ENCODE measurements around the gene MOK. TPM values are rescaled to one million over a fixed set of nuclear protein-coding genes. Genes with fewer than 3 reads are reported as not detected.

The MOK gene
- total RNA-seq, 1 donor from 2014 or later = 15.8 TPM

DNA sequence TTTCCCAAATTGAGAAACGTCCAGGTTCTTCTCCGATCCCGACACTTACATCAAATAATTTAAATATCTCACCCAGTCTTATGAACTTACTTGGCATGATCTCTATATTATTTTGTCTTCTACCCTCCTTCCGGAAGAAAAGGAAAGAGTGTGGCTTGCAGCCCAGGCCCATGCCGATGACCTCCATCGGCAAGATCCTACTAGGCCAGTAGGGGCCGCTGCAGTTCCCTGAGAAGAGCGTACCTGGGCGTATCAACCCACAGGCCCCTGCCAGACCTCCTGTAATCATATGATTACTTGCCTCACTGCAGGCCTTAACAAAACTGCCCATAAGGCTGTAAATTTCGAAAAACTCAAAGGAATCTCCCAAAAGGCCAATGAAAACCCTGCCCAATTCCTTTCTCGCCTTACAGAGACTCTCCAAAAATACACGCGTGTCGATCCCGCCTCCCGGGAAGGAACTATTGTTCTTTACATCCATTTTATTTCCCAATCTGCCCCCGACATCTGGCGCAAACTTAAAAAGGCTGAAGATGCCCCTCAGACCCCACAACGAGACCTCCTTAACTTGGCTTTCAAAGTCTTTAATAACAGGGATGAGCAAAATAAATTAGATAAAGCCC, 69.6 kb downstream of the MOK start:
- intact Hi-C loops (cut with DNase I) = no loop called here
- Histone ChIP-seq H3K27ac (no peak overlapping the region), H3K36me3 (peaks cover 18% of the 10 kb centered on the region), H3K27me3 (ENCODE audit: low read depth) (no peaks in the 10 kb centered on the region), H3K4me3 (no peak overlapping the region), H3K9me3 (no peaks in the 10 kb centered on the region), H3K4me1 (peaks cover 6% of the 10 kb centered on the region)
- ATAC-seq = peak; percentile 91 to 94
- TF ChIP-seq, protein P1, sequence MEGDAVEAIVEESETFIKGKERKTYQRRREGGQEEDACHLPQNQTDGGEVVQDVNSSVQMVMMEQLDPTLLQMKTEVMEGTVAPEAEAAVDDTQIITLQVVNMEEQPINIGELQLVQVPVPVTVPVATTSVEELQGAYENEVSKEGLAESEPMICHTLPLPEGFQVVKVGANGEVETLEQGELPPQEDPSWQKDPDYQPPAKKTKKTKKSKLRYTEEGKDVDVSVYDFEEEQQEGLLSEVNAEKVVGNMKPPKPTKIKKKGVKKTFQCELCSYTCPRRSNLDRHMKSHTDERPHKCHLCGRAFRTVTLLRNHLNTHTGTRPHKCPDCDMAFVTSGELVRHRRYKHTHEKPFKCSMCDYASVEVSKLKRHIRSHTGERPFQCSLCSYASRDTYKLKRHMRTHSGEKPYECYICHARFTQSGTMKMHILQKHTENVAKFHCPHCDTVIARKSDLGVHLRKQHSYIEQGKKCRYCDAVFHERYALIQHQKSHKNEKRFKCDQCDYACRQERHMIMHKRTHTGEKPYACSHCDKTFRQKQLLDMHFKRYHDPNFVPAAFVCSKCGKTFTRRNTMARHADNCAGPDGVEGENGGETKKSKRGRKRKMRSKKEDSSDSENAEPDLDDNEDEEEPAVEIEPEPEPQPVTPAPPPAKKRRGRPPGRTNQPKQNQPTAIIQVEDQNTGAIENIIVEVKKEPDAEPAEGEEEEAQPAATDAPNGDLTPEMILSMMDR (IDR thresholded peaks at IDR 0.05) = peak; percentile 87
- DNase-seq = peak; percentile 86

DNA sequence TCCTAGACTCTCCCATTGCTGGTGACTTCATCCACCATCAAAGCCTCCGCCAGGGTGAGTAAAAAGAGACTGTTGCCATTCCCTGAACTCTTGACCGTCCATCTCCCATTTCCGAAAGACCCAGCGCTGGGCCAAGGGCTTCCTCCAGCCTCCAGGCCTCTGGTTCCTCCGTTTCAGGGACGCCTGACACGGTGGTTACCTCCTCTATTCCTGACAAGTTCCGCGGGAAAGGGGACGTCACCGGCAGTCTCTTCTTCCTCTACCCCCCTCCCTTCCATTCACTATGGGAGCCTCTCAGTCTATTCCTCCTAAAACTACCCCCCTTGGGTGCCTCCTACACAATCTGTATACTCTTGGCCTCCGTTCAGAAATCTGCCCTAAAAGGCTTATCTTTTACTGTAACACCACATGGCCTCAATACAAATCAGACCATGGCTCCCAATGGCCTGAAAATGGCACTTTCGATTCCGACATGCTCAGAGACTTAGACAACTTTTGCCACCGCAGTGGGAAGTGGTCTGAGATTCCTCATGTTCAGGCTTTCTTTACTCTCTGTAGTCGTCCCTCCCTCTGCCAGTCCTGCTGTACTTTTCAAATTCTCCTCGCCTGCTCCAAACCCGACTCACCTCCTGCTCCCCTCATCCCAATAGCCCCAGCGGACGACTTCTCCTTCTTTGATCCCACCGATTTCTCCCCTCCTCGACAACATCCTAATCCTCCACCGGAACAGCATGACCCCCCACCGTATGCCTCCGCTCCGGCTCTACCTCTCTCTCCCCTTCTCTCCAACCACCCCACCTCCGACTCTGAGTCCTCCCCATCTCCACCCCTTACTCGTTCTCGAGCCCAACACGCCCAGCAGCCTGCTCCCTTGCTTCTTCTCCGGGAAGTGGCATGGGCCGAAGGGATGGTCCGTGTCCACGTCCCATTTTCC, 70.4 kb downstream of the MOK start:
- TF ChIP-seq, protein P1 (IDR thresholded peaks at IDR 0.05) = no peak
- Histone ChIP-seq H3K36me3 (peaks cover 18% of the 10 kb centered on the region), H3K9me3 (no peaks in the 10 kb centered on the region), H3K4me3 (no peak overlapping the region), H3K27ac (no peak overlapping the region), H3K27me3 (ENCODE audit: low read depth) (no peaks in the 10 kb centered on the region), H3K4me1 (peaks cover 6% of the 10 kb centered on the region)
- intact Hi-C loops (cut with DNase I) = no loop called here
- ATAC-seq (no peak), DNase-seq (no peak)

DNA sequence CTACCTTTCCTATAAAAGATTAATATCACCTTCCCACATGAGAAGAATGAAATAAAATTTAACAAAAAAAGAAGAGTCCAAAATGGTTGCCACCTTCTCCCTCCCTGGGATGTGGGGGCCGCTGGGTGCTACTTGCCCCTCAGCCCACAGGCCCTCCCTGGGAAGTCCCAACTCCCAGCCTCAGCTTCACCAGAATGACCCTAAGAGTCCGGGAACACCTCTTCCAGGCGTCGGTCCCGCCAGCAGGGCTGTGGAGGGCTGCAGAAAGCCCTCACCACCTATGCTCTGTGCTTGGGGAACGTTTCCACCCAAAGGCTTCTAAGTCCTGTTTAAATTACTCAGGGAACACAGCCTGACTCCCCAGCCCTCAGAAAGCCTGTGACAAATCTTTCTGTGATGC, 71.9 kb downstream of the MOK start:
- Histone ChIP-seq H3K27me3 (ENCODE audit: low read depth) (no peaks in the 10 kb centered on the region), H3K9me3 (no peaks in the 10 kb centered on the region), H3K4me3 (no peak overlapping the region), H3K36me3 (peaks cover 25% of the 10 kb centered on the region), H3K4me1 (peaks cover 6% of the 10 kb centered on the region), H3K27ac (no peak overlapping the region)
- ATAC-seq (no peak), DNase-seq (no peak)
- TF ChIP-seq, protein P1 (IDR thresholded peaks at IDR 0.05) = no peak
- intact Hi-C loops (cut with DNase I) = no loop called here

DNA sequence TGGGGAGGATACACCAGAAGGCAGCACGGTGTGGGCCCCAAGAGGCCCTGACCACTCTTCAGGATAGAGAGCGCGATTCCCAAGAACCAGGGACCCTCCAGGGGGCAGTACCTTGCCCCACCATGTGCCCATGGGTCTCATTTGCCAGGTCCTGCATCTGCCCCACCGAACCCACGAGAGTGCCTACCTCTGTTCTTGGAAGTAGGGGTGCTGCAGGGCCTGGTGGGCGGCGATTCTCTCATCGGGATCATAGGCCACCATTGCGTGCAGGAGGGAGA, 72.7 kb downstream of the MOK start:
- intact Hi-C loops (cut with DNase I) = no loop called here

DNA sequence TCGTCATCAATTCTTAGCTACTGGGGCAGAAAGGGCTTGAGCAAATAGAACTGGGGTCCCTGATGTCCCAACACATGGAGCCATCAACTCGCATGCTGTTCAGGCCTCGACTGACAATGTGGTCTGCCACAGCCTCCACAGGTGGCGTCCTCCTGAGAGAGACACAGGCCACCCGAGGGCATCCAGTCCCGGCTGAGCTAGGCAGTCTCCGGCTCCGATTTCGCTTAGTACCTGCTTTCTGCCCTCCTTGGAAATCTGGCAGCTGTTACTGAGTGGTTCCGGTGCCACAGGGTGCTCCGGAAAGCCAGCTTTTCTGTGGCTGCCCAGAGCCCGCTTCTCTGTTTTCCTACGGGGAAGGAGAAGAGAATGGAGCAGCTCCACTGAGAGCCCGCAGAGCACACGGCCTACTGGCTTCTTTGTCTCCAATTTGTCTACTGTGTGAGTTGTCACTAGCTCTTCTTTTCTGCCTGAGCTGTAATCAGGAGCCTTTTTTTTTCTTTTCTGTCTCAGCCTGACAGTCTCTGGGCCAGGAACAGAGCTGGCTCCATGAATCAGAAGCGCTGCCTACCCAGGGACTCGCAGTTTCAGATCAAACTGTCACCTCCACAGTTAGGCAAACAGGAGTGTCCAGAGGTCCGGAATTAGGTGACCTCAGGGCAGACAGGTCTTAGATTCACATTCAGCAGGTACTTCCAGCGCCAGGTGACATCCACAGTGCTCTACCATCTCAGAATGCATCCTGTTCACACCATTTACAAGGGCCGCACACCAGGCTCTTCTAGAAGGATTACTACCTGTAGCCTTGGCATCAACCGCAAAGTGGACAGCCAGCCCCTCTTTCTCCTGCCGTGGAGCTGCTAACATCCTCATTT, 73.3 kb downstream of the MOK start:
- H3K4me3 ChIP-seq = no peak overlapping the region
- TF ChIP-seq, protein P1 (IDR thresholded peaks at IDR 0.05) = no peak
- intact Hi-C loops (cut with DNase I) = no loop called here
- no peak for ATAC-seq
- DNase-seq = no peak
- H3K9me3 ChIP-seq = no peaks in the 10 kb centered on the region
- H3K36me3 ChIP-seq = peaks cover 25% of the 10 kb centered on the region
- H3K27me3 ChIP-seq (ENCODE audit: low read depth) = no peaks in the 10 kb centered on the region
- peaks cover 6% of the 10 kb centered on the region for H3K4me1 ChIP-seq
- H3K27ac ChIP-seq = no peak overlapping the region

More for the DNA sequence above, 72.7 kb downstream of the MOK start:
- peaks cover 6% of the 10 kb centered on the region for H3K4me1 ChIP-seq
- no peak overlapping the region for H3K4me3 ChIP-seq
- TF ChIP-seq, protein P1 (IDR thresholded peaks at IDR 0.05) = no peak
- no peak overlapping the region for H3K27ac ChIP-seq
- H3K9me3 ChIP-seq = no peaks in the 10 kb centered on the region
- H3K27me3 ChIP-seq (ENCODE audit: low read depth) = no peaks in the 10 kb centered on the region
- no peak for DNase-seq
- H3K36me3 ChIP-seq = peaks cover 25% of the 10 kb centered on the region
- ATAC-seq = no peak
